GM12875 (cell line): ENCODE measurements around the gene GSTA1.
A peak's percentile ranks its signal among the peaks of the same experiment; 100 is the strongest.
"Not testable (repeated sequence)": the region's sequence is repeated elsewhere in the genome, so short reads cannot be mapped to it uniquely, and the experiment has no call there.

Experiments
- H3K4me3 ChIP-seq: one replicate; pipeline ENCODE4 v1.5.1; 2011; ENCODE audit warnings: low read depth, low read length, control low read depth
- CTCF ChIP-seq: IDR thresholded peaks from 2 replicates; pipeline ENCODE4 v1.5.1; 2011; ENCODE audit warnings: low read depth, mild to moderate bottlenecking, control low read depth, inconsistent platforms, low read length, moderate library complexity, borderline replicate concordance; ENCODE audit not compliant: insufficient read depth

The GSTA1 gene

GRCh38 chr6:52803668-52804255, at the start of gene GSTA1:
Gene GSTA1, minus strand, starts transcription at chr6:52803816. Its CDS starts 4,549 bp downstream, at chr6:52799267.
- H3K4me3 ChIP-seq, result not testable (repeated sequence)

- H3K4me3 ChIP-seq, result no peak overlapping the region
- no peak for TF ChIP-seq CTCF
Measured at GRCh38 chr6:52849137-52849536, 45.5 kb upstream of the GSTA1 start.

- H3K4me3 ChIP-seq, result no peak overlapping the region
- no peak for TF ChIP-seq CTCF
Measured at GRCh38 chr6:52846002-52846401, 42.4 kb upstream of the GSTA1 start.

DNA sequence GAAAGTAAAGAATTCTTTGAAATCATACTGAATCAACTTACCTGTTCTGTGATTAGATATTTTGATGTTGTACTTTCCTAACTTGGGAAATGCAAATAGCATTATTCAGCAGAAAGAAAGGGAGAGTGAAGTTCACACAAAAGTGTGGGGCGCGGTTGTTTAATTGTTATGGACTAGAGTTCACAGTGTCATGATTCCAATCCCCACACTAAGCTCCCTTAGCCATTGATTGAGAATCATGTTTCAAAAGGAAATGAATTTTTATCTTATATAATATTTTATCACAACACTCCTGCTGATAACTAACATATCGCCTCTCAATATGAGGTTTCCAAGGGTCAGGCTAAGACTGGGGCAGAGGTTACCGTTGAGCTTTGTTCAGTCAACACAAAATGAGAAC, 40.0 kb upstream of the GSTA1 start:
- H3K4me3 ChIP-seq, result no peak overlapping the region
- no peak for TF ChIP-seq CTCF

DNA sequence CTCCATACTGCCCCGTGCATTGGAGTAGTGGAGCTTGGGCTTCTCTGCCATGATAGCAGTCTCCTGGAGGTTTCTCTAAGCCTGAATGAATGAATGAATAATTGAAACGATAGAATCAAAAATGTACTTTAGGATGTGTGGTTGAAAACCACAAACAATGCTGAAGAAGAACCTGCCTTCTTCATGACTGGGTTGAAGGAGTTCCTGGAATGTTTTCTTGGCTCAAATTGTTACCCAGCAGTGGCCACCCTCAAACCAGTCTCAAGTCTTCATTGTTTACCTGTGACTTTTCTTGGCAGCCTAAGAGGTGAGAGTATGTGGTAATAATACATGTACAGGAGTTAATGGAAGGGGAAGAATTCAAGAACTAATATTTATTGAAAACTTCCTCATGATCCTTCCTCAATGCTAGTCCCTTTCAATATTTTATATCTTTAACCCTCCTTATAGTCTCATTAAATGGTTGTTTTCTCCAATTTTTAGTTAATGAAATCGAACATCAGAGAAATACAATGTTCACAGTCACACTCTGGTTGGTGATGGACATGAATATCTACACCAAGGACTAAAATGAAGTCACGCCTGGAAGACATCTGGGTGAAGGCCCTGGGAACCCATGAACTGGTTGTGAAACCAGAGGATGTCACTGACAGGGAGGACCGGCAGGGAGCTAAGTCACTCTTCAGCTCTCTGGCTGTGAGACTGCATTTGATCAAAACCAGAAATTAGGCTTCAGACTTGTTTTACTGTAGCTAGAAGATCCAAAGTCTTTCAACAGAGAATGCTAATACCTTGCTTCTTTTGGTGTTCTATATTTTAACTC, 37.4 kb upstream of the GSTA1 start, which contains the start of gene GSTA5:
TSS of gene GSTA5 (minus strand) at position 51 of the 823 bp plus-strand sequence.
- no peak for TF ChIP-seq CTCF
- H3K4me3 ChIP-seq, result no peak within 1 kb of the TSS

- TF ChIP-seq CTCF, result peak; percentile 80
- no peak overlapping the region for H3K4me3 ChIP-seq
Measured at GRCh38 chr6:52839124-52840055, 35.8 kb upstream of the GSTA1 start.

- no peak overlapping the region for H3K4me3 ChIP-seq
- TF ChIP-seq CTCF, result no peak
Measured at GRCh38 chr6:52834481-52834880, 30.9 kb upstream of the GSTA1 start.

GRCh38 chr6:52830869-52831268, 27.3 kb upstream of the GSTA1 start:
- H3K4me3 ChIP-seq, result not testable (repeated sequence)
